Measurements from ENCODE around the gene FGD6.

FGD6 gene

GRCh38 chr12:95231190-95231589 lies 13.9 kb upstream of the FGD6 start:
- no peak for DNase-seq

- no peak for DNase-seq
Observed at GRCh38 chr12:95230313-95230712, 13.0 kb upstream of the FGD6 start.

GRCh38 chr12:95229636-95230035 lies 12.4 kb upstream of the FGD6 start:
- no peak for DNase-seq

- no peak for DNase-seq
Observed at GRCh38 chr12:95228617-95229016, 11.3 kb upstream of the FGD6 start.

GRCh38 chr12:95227818-95228356 lies 10.6 kb upstream of the FGD6 start:
- DNase-seq: no peak

- DNase-seq: no peak
Observed at GRCh38 chr12:95225645-95226212, 8.5 kb upstream of the FGD6 start.

GRCh38 chr12:95224202-95225170 lies 7.2 kb upstream of the FGD6 start:
- no peak for DNase-seq

GRCh38 chr12:95220726-95221125 lies 3.5 kb upstream of the FGD6 start:
- no peak for DNase-seq

- DNase-seq: no peak
Observed at GRCh38 chr12:95220190-95220589, 2.9 kb upstream of the FGD6 start.

- DNase-seq: peak; percentile 32 to 75
Observed at GRCh38 chr12:95218150-95219133, 1.2 kb upstream of the FGD6 start.

GRCh38 chr12:95216711-95217376 lies 423 bp downstream of the FGD6 start:
- DNase-seq: peak; percentile 27 to 59

GRCh38 chr12:95215949-95216348 lies 1.3 kb downstream of the FGD6 start:
- DNase-seq: peak; percentile 15 to 21

- DNase-seq: peak in 1 of 2 experiments; percentile 21
Observed at GRCh38 chr12:95214466-95214865, 2.8 kb downstream of the FGD6 start.

GRCh38 chr12:95213928-95214327 lies 3.3 kb downstream of the FGD6 start:
- DNase-seq: no peak

GRCh38 chr12:95213119-95213518 lies 4.1 kb downstream of the FGD6 start:
- no peak for DNase-seq

- DNase-seq: no peak
Observed at GRCh38 chr12:95212586-95212985, 4.7 kb downstream of the FGD6 start.

- DNase-seq: no peak
Observed at GRCh38 chr12:95208678-95209077, 8.6 kb downstream of the FGD6 start.

- DNase-seq: no peak
Observed at GRCh38 chr12:95207407-95207806, 9.9 kb downstream of the FGD6 start.

- DNase-seq: no peak
Observed at GRCh38 chr12:95206916-95207315, 10.4 kb downstream of the FGD6 start.

- no peak for DNase-seq
Observed at GRCh38 chr12:95205685-95206084, 11.6 kb downstream of the FGD6 start.

GRCh38 chr12:95205016-95205624 lies 12.1 kb downstream of the FGD6 start:
- no peak for DNase-seq

Data from NCI-H2081 (cell line).